Keratinocyte (primary cell): ENCODE results near the gene TBC1D14. TPM values are rescaled to one million over a fixed set of nuclear protein-coding genes. Genes with fewer than 3 reads are reported as not detected.

Experiments
- DNase-seq: peaks from one replicate; pipeline ENCODE4 v3.0.0-alpha.2; 2011; ENCODE audit warnings: low read depth, missing footprints, low spot score
- FAIRE-seq: peaks from 2 replicates; lab custom pipeline; 2011; peaks lifted over from hg19 to GRCh38; lab: Jason Lieb, UNC
- H2AFZ ChIP-seq: 2 replicates; pipeline ENCODE4 v1.6.0; 2012; ENCODE audit warnings: low read length, control low read depth, inconsistent platforms; ENCODE audit not compliant: control insufficient read depth
- H3K27ac ChIP-seq: 2 replicates; pipeline ENCODE4 v1.5.1; 2011; ENCODE audit warnings: low read length; ENCODE audit not compliant: control insufficient read depth, insufficient read depth
- H3K27me3 ChIP-seq: 3 replicates; pipeline ENCODE4 v1.6.0; 2011; ENCODE audit warnings: low read length; ENCODE audit not compliant: control insufficient read depth, insufficient read depth; ENCODE audit errors: extremely low read depth
- H3K36me3 ChIP-seq, 2 experiments: 2 replicates in 1 of 2; 3 replicates in 1 of 2; pipeline ENCODE4 v1.5.1; 2011; ENCODE audit warnings: low read length in 2 of 2, mild to moderate bottlenecking in 1 of 2; ENCODE audit not compliant: control insufficient read depth in 2 of 2, insufficient read depth in 2 of 2; ENCODE audit errors: extremely low read depth in 1 of 2
- H3K4me1 ChIP-seq: 3 replicates; pipeline ENCODE4 v1.5.1; 2011; ENCODE audit warnings: low read length; ENCODE audit not compliant: control insufficient read depth, insufficient read depth; ENCODE audit errors: extremely low read depth
- H3K4me2 ChIP-seq: 3 replicates; pipeline ENCODE4 v1.6.0; 2011; ENCODE audit warnings: low read depth, low read length; ENCODE audit not compliant: control insufficient read depth, insufficient read depth; ENCODE audit errors: extremely low read depth
- H3K4me3 ChIP-seq, 3 experiments: fragments of 200-600 bp in 1 of 3; sonication (generic) in 1 of 3; 2 replicates in 2 of 3; 3 replicates in 1 of 3; pipeline ENCODE4 v1.5.1; 2011 to 2016; ENCODE audit warnings: low read length in 3 of 3, mild to moderate bottlenecking in 3 of 3, control low read depth in 2 of 3, inconsistent platforms in 1 of 3, low read depth in 1 of 3, mixed read lengths in 1 of 3, mixed run types in 1 of 3, moderate library complexity in 1 of 3; ENCODE audit not compliant: control insufficient read depth in 2 of 3, insufficient read depth in 2 of 3; ENCODE audit errors: extremely low read depth in 1 of 3
- H3K79me2 ChIP-seq: 2 replicates; pipeline ENCODE4 v1.6.0; 2012; ENCODE audit warnings: low read length; ENCODE audit not compliant: control insufficient read depth, insufficient read depth
- H3K9ac ChIP-seq: 3 replicates; pipeline ENCODE4 v1.6.0; 2011; ENCODE audit warnings: low read length; ENCODE audit not compliant: control insufficient read depth, insufficient read depth; ENCODE audit errors: extremely low read depth
- H3K9me1 ChIP-seq: 3 replicates; pipeline ENCODE4 v1.6.0; 2011; ENCODE audit warnings: low read length; ENCODE audit not compliant: control insufficient read depth, insufficient read depth; ENCODE audit errors: extremely low read depth
- H3K9me3 ChIP-seq: 2 replicates; pipeline ENCODE4 v1.5.1; 2012; ENCODE audit warnings: low read depth, low read length; ENCODE audit not compliant: control insufficient read depth
- H4K20me1 ChIP-seq: 3 replicates; pipeline ENCODE4 v1.6.0; 2011; ENCODE audit warnings: low read length; ENCODE audit not compliant: control insufficient read depth, insufficient read depth; ENCODE audit errors: extremely low read depth
- EZH2 ChIP-seq: IDR thresholded peaks from one replicate; pipeline ENCODE4 v1.6.1; 2012; ENCODE audit warnings: inconsistent platforms, mild to moderate bottlenecking, low read length, moderate library complexity
- dilution Hi-C: fragments of 300-500 bp; cut with MboI; formaldehyde crosslinking; loops from one replicate; pipeline ENCODE4 v1.7.0; 2020; ENCODE audit warnings: low sequenced_read_pairs; ENCODE audit not compliant: extremely low pct_ligation_motif_present
- polyA plus RNA-seq, 5 experiments: library from polyadenylated mRNA; depleted of rRNA in 3 of 5; stranded (reverse) in 3 of 5; stranded (forward) in 1 of 5; unstranded in 1 of 5; fragments of >200 nt; gene quantifications; 1 replicate in 1 of 5; 2 replicates in 3 of 5; 3 replicates in 1 of 5; pipeline versions ENCODE4 v1.2.1 to v1.2.3, GENCODE V29; 2011 to 2012; ENCODE audit warnings: missing spikeins in 2 of 5, low read depth in 1 of 5, low replicate concordance in 1 of 5
- TF ChIP-seq, protein P1 (sequence below), 3 experiments: IDR thresholded peaks in 1 of 3; conservative IDR thresholded peaks in 1 of 3; optimal IDR thresholded peaks in 1 of 3; 2 replicates in 2 of 3; 3 replicates in 1 of 3; pipeline versions ENCODE3 to v1.5.1; 2011; ENCODE audit warnings: low read length in 3 of 3, mild to moderate bottlenecking in 3 of 3, moderate library complexity in 2 of 3, control low read depth in 1 of 3, inconsistent platforms in 1 of 3; ENCODE audit not compliant: insufficient read depth in 2 of 3; ENCODE audit errors: extremely low read depth in 1 of 3

Gene TBC1D14
- polyA plus RNA-seq, 1 donor (not counting 4 experiments of a cell fraction or from before 2014, with no cell fraction given) = 55.1 TPM

DNA sequence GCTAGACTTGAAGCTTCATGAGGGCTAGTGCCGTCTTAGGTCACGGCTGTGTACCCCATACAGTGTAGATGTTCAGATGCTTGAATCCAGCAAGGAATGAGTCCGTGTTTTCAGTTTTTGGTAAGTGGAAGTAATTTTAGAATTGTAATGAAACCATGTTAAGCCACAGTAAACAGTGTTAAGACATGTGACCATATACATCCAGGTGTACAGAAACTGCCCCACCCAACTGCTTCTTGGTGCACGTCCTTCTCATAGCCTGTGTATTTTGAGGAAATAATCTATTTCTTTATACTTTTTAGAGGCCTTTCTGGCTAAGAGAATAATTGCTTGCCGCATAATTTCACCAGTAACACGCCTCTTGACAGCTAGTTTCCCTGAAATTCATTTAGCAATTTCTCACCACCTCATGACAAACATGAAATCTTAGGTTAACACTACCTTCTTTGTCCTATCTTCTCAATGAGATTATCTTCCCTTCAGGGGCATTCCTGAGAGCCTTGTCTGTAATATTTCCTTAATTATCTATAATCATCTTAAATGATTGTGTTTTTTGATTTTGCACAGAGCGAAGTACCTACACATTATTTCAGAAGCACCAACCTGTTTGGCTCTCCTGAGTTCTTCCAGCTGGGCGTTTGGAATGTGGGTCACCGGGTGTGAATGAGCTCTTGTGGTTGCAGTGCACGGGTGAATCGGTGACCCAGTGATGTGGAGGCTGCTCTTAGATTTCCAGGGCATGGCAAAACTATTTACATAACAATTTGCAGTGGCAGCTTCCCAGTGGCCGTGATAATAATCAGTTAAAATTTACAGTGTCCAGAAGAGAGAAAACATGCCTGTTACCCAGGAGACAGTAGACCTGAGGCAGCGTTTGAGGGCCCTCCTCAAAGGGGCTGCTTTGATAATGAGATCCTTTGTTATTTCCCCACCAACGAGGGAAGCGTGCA lies 83.4 kb downstream of the TBC1D14 start:
- dilution Hi-C loops = no loop called here
- Histone ChIP-seq H3K27me3 (no peaks in the 10 kb centered on the region), H3K27ac (peak overlapping the region; percentile 86), H3K36me3 (peaks cover 8 to 39% of the 10 kb centered on the region in 2 experiments), H3K9me1 (peaks cover 4% of the 10 kb centered on the region), H3K79me2 (peaks cover 45% of the 10 kb centered on the region), H3K4me2 (peak overlapping the region; percentile 91), H3K9ac (peak overlapping the region; percentile 70), H3K9me3 (no peaks in the 10 kb centered on the region), H3K4me1 (peaks cover 53% of the 10 kb centered on the region), H2AFZ (no peak overlapping the region), H3K4me3 (no peak overlapping the region), H4K20me1 (peaks cover 8% of the 10 kb centered on the region)
- TF ChIP-seq, protein P1, sequence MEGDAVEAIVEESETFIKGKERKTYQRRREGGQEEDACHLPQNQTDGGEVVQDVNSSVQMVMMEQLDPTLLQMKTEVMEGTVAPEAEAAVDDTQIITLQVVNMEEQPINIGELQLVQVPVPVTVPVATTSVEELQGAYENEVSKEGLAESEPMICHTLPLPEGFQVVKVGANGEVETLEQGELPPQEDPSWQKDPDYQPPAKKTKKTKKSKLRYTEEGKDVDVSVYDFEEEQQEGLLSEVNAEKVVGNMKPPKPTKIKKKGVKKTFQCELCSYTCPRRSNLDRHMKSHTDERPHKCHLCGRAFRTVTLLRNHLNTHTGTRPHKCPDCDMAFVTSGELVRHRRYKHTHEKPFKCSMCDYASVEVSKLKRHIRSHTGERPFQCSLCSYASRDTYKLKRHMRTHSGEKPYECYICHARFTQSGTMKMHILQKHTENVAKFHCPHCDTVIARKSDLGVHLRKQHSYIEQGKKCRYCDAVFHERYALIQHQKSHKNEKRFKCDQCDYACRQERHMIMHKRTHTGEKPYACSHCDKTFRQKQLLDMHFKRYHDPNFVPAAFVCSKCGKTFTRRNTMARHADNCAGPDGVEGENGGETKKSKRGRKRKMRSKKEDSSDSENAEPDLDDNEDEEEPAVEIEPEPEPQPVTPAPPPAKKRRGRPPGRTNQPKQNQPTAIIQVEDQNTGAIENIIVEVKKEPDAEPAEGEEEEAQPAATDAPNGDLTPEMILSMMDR (optimal IDR thresholded peaks at IDR 0.05 in 1 of 3, IDR thresholded peaks at IDR 0.05 in 1 of 3, conservative IDR thresholded peaks at IDR 0.05 in 1 of 3; ENCODE audit: extremely low read depth in 1 of 3, insufficient read depth in 2 of 3, low read length in 3 of 3) = no peak
- TF ChIP-seq EZH2 = no peak
- DNase-seq = no peak
- FAIRE-seq = no peak

DNA sequence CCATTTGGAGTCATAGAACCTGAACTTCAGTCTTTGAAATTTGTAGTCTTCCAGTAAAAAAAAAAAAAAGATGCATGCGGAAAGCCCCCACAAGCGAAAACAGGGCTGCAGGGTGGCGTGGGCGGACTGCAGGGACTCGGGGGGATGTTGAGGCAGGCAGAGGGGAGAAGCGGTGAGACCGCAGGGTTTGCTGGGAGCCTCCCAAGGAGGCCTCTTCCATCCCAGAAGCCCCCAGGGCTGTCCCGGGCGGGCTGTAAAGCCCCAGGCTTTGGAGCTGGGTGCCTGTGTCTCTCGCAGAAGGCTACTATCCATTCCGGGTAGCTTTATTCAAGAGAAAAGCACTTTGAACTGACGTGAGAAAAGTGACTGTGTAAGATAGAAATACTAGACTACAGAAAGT lies 86.9 kb downstream of the TBC1D14 start:
- Histone ChIP-seq H3K27me3 (no peaks in the 10 kb centered on the region), H4K20me1 (peaks cover 6% of the 10 kb centered on the region), H3K27ac (no peak overlapping the region), H3K4me1 (peaks cover 42% of the 10 kb centered on the region), H3K9me3 (no peaks in the 10 kb centered on the region), H3K9ac (no peak overlapping the region), H3K4me3 (no peak overlapping the region), H3K4me2 (no peak overlapping the region), H3K79me2 (peaks cover 13% of the 10 kb centered on the region), H3K36me3 (peaks cover 23 to 50% of the 10 kb centered on the region in 2 experiments), H3K9me1 (peaks cover 4% of the 10 kb centered on the region), H2AFZ (no peak overlapping the region)
- FAIRE-seq (no peak), DNase-seq (no peak)
- dilution Hi-C loops = no loop called here
- TF ChIP-seq EZH2 = no peak
- TF ChIP-seq, protein P1 (optimal IDR thresholded peaks at IDR 0.05 in 1 of 3, IDR thresholded peaks at IDR 0.05 in 1 of 3, conservative IDR thresholded peaks at IDR 0.05 in 1 of 3; ENCODE audit: extremely low read depth in 1 of 3, insufficient read depth in 2 of 3, low read length in 3 of 3) = no peak
